ENCODE measurements around the gene GRM4.
A peak's percentile ranks its signal among the peaks of the same experiment; 100 is the strongest.

The GRM4 gene

GRCh38 chr6:34157236-34157830, 11.4 kb upstream of the GRM4 start:
- DNase-seq: no peak

- no peak for DNase-seq
These were observed 9.8 kb upstream of the GRM4 start for GRCh38 chr6:34155471-34156300.

GRCh38 chr6:34154668-34155447, 9.0 kb upstream of the GRM4 start:
- peak in 1 of 2 experiments; percentile 61 for DNase-seq

GRCh38 chr6:34152806-34153520, 7.1 kb upstream of the GRM4 start:
- DNase-seq: no peak

- no peak for DNase-seq
These were observed 6.2 kb upstream of the GRM4 start for GRCh38 chr6:34152042-34152524.

DNA sequence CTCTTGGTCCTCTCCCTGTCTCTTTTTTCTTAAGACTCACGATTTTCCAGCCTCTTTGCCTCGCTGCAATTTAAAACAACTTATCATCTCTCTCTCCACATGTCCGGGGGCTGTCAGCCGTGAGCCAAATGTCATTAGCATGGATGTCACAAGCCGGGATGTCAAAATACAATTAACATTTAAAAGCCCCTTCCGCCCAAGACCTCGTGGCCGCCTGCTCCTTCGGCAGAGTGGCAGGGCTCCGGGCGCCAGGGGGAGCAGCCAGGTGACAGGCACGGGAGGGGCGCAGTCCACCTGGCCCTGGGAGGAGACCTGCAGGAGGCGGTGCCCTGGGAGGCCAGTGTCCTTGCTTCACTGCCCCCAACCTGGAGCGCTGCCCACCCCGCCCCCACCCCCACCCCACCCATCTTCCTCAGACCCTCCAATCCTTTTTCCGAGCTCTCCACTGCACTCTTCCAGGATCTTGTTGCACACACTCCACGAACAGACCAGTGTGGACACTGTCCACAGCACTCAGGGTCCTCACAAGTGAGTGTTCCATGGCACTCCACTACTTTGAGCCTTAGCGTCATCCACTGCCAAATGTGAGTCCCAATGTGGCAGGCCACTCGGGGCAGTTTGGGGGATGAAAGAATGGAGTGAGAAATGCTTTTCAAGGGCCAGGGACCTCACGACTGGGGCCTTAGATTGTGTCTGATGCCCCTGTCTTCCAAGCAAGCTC, 5.6 kb upstream of the GRM4 start:
- DNase-seq: no peak

- no peak for DNase-seq
These were observed 4.9 kb upstream of the GRM4 start for GRCh38 chr6:34150766-34151165.

DNA sequence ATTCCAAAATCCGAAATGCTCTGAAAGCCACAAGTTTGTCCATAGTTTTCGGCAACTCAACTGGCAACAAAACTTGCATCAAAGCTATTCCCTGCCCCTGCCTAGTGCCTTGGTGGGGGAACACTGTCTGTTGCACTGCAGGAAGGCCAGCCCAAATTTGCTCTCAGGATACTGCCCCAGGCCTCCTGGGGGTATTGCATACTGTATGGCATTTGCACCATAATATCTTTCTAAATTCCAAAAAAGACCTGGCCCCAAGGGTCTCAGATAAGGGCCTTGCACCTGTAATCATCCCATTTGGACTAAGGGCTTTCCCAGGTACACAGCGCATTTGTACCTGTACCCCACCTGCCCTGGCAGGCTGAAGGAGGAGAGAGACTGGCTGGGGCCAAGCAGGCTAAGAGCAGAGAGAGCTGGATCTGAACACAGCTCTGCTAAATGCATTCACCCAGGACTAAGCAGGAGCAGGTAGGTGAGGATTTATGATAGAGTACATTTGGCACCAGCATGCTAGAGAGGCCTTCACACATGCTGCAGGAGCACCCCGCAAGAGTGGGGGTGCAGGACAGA, 4.0 kb upstream of the GRM4 start:
- DNase-seq: no peak

- DNase-seq: no peak
These were observed 3.5 kb upstream of the GRM4 start for GRCh38 chr6:34149452-34149810.

DNA sequence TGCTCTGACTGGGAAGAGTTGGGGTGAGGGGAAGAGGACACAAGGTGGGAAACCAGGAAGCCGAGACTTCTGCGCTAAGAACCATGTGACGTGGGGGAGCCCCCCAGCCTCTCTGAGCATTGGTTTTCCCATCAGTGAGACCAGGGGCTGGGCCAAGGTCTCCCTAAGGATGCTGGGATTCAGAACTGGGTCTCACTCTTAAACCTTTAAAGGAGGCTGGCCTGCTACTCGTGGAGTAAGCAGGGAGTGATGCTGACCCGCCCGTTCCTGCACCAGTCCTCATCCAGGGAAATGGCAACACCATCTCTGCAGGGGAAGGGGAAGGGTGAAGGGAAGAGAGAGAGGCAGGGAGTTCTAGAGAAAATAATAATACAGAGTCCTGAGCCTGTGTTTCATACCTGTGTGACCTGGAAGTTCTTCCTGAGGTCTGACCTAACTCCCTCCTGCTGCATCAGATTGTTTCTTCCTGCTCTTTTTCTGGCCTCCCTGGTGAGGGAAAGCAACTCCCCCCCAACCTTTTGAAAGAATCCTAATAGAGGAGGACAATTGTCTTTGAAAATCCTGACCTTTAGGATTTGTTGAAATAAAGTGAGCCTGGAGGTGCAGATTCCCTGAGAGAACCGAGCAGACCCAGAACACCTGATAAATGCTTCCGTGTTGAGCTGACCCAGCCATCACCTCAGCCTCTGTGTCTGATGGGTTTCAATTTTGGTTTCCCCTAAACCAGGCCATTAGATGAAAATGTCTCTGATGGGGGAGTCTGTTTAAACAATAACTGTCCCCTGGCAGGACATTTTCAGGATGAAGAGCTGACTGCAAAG, 3.0 kb upstream of the GRM4 start:
- no peak for DNase-seq

GRCh38 chr6:34147906-34148630, 2.2 kb upstream of the GRM4 start:
- DNase-seq: no peak

DNA sequence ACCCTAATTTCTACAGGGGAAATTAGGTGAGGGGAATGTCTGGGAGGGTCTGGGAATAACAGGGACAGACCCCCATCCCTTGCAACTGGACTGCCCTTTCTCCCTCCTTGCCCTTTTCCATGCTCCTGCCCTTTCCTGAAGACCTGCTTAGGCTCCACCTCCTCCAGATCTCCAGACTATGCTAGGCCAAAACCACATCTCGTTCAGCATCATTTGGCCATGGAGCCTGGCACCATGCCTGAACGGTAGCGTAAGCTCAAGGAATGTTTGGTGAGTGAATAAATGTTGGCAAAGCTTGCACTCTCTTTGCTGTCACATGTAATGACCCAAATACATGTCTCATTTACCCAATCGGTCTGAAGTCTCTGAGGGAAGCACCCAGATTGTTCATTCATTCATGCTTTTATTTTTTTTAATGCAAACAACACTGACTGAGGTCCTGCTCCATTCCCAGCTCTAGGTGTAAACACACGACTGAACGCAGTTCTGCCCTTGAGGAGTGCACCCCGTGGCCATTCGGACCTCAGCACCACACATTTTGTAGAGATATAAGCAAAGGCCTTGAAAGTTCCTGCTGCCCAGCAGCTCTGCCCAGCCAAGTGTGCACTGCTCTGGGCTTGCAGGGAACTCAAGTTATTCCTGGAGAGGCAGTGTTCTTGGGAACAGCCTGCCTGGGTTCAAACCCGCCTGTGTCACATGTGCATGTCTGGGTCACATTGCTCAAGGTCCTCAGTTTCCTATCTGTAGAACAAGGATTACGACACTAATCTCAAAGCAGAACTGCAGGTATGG, 1.1 kb upstream of the GRM4 start:
- no peak for DNase-seq

- peak in 1 of 2 experiments; percentile 26 for DNase-seq
These were observed 496 bp downstream of the GRM4 start for GRCh38 chr6:34145161-34146020.

- DNase-seq: no peak
These were observed 1.2 kb downstream of the GRM4 start for GRCh38 chr6:34144581-34145160.

- peak in 1 of 2 experiments; percentile 44 for DNase-seq
These were observed 1.9 kb downstream of the GRM4 start for GRCh38 chr6:34143884-34144580.

GRCh38 chr6:34143196-34143883, 2.5 kb downstream of the GRM4 start:
- DNase-seq: no peak

Data from SW 1271 (cell line).